ENCODE measurements around the gene SMIM24.
"Not testable (repeated sequence)": the region's sequence is repeated elsewhere in the genome, so short reads cannot be mapped to it uniquely, and the experiment has no call there.

Gene SMIM24

DNA sequence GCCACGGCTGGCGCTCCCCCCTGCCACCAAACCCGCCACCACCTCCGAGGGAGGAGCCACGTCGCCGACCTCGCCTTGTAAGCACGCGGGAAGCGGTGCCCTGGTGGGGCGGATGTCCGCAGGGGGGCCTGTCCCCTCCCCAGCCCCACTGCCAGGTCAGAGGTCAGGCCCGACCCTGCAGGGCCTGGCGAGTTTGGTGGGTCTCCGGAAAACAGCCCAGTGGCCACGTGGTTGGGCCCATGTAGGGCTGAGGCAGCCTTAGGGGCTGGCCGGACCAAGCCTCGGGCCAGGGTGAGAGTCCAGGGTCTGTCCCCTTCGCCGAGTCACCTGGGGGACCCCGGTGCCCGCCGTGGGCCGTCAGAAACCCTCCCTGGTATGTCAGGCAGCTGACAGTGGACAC, 26.5 kb downstream of the SMIM24 start:
- no peak for DNase-seq

DNA sequence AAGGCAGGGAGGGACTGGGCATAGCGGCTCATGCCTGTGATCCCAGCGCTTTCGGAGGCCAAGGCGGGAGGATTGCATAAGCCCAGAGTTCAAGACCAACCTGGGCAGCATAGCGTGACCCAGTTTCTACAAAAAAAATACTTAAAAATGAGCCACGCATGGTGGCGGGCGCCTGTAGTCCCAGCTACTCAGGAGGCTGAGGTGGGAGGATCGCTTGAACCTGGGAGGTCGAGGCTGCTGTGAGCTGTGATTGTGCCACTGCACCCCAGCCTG, 27.4 kb downstream of the SMIM24 start:
- not testable (repeated sequence) for DNase-seq

DNA sequence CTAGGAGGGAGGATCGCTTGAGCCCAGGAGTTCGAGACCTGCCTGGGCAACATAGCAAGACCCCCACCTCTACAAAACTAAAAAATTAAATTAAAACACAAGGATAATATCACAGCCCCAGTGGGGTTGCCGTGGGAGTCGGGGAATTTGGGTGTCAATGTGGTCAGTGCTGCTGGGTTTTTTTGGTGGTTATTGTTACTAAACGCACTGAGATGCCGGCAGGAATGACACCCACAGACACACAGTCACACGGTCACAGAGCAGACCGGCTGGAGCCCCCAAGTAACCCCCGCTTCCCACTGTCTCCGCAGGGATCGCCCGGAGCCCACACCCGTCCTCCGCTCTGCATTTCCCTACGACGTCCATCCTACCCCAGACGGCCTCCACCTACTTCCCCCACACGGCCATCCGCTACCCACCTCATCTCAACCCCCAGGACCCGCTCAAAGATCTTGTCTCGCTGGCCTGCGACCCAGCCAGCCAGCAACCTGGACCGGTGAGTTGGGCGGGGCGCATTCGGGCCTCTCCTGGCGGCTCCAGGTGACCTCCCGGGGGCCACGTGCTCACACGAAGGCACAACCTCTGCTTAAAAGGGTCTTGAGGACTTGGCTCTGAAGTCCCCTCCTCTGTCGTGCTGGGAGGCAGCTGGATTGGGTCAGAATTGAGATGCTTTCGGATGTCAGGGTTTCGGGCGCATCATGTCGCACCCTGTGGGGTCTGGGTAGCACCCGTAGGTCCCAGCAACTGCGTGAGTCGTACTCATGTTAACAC, 28.0 kb downstream of the SMIM24 start:
- no peak for DNase-seq

DNA sequence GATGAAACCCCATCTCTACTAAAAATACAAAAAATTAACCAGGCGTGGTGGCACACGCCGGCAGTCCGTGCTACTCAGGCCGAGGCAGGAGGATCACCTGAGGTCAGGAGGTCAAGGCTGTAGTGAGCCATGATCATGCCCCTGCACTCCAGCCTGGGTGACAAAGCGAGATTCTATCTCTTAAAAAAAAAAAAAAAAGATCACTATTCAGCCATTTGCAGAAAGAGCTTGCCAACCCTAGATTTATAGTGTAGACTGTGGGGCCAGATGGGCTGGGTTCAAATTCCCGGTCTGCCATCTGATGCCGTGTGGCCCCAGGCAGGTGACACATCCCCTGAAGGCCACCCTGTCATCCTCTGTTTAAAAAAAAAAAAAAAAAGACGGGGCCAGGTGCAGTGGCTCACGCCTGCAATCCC, 28.9 kb downstream of the SMIM24 start:
- no peak for DNase-seq

GRCh38 chr19:3450796-3451411, 29.4 kb downstream of the SMIM24 start:
- no peak for DNase-seq

DNA sequence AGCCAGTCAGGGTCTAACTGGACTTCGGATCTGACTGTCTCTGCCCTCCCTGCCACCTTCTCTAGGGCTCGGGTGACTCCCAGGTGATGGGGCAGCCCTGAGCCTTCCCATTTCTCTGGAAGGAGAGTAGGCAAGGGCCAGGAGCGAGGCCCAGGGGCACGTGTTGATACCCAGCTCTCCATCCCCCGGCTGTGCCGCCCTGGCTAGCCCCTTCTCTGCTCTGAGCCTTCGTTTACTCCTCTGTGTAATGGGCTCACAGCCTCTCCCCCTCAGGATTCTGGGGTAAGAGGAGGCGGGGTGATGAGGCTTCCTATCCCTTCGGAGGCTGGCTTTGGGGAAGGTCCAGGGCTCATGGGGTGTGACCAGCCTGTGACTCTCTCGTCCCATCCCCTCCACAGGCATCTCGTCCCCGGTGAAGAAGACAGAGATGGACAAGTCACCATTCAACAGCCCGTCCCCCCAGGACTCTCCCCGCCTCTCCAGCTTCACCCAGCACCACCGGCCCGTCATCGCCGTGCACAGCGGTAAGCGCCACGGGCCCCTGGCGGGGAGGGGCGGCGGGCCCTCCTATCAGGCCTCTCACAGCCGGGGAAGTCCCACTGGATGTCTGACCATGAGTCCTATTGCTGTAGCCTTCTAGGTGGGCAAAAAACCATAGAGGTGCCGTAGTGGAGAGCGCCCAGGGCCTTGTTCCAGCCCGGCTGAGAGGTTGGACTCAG, 31.6 kb downstream of the SMIM24 start:
- DNase-seq = no peak

- DNase-seq = not testable (repeated sequence)
Measured at GRCh38 chr19:3446657-3447056, 33.7 kb downstream of the SMIM24 start.

GRCh38 chr19:3444695-3445234, 35.6 kb downstream of the SMIM24 start:
- no peak for DNase-seq

DNA sequence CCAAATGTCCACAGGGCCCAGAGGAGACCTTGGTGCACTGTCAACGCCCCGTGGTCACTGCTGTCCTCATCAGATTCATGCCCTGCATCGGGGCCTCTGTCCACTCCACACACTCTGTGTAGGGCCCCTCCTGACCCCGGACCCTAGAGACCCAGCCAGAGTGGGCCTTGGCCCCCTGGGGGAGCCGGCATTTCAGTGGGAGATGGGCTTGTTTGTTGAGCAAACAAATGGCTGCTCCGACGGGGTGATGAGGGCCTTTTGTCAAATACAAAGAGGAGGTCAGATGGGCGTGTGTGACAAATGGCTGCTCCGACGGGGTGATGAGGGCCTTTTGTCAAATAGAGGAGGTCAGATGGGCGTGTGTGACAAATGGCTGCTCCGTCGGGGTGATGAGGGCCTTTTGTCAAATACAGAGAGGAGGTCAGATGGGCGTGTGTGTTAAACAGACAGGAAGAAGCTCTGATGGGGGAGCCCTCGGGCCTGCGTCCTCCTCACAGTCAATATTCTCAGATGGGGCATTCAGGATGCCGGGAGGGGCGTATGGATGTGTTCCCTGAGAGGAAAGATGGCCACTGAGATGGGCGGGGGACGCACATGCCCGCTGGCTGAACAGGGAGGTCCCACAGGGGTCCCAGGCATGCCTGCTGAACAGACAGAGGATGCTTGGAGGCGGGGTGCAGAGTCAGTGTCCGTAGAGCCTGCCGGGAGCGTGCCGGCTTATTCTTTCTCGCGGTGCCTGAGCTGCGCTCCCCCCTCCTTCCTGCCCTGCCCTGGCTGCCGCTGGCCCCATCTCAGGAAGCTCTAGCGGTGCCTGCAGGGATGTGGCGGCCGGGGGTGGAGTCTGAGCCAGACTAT, 36.3 kb downstream of the SMIM24 start:
- no peak for DNase-seq

DNA sequence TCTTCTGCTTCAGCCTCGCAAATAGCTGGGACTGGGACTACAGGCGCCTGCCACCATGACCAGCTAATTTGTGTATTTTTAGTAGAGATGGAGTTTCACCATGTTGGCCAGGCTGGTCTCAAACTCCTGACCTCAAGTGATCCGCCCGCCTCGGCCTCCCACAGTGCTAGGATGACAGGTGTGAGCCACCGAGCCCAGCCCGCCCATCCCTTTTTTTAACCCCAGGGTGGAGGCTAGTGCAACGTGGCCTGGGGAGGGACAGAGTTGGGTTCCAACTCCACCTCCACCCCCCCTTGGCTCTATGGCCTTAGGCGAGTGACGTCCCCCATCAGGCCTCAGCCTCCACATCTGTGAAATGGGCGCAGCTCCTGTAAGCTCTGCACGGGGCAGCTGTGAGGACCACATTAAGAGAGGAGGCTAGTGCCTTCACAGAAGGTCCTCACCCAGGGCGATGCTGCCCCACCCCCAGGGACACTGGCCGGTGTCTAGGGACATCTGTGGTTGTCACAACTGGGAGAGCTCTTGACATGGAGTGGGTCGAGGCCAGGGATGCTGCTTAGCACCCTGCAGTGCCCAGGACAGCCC, 37.7 kb downstream of the SMIM24 start:
- no peak for DNase-seq

GRCh38 chr19:3441986-3442329, 38.4 kb downstream of the SMIM24 start:
- no peak for DNase-seq

DNA sequence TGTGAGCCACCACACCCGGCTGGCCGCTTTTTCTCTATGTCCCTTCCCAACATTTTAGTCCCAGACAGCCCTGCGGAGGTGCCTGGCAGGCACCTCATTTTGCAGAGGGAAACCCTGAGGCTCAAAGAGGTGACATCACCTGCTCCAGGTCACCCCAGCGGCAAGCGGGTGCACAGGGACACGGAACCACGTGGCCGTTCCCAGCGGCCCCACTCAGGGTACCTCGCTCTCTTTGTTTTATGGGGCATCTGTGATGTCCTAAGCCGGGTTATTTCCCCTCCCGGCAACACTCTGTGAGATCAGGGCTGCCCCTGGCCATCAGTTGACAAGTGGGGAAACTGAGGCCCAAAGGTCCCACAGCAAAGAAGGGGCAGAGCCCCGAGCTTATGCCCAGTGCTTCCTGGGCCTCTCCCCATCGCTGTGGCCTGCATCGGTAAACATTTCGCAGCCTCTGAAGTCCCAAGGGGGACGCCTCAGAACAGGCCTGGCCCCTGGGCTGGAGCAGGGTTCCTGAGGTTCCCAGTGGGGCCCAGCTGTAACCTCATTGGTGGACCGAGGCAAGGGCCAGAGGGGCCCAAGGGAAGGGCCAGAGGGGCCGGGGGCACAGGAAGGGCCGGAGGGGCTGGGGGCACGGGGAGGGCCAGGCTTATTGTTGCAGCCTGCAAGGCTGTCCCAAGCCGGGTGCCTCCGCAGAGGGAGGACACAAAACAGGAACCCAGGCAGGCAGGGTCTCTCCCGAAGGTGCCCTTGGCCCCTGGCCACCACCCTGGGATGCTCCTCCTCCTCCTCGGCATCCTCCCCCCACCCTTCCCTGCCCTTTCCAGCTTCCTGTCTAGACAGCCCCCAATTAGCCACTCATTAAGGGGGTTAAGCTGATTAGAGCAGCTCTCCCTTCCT, 39.0 kb downstream of the SMIM24 start:
- no peak for DNase-seq

- DNase-seq = no peak
Measured at GRCh38 chr19:3440082-3440481, 40.2 kb downstream of the SMIM24 start.

DNA sequence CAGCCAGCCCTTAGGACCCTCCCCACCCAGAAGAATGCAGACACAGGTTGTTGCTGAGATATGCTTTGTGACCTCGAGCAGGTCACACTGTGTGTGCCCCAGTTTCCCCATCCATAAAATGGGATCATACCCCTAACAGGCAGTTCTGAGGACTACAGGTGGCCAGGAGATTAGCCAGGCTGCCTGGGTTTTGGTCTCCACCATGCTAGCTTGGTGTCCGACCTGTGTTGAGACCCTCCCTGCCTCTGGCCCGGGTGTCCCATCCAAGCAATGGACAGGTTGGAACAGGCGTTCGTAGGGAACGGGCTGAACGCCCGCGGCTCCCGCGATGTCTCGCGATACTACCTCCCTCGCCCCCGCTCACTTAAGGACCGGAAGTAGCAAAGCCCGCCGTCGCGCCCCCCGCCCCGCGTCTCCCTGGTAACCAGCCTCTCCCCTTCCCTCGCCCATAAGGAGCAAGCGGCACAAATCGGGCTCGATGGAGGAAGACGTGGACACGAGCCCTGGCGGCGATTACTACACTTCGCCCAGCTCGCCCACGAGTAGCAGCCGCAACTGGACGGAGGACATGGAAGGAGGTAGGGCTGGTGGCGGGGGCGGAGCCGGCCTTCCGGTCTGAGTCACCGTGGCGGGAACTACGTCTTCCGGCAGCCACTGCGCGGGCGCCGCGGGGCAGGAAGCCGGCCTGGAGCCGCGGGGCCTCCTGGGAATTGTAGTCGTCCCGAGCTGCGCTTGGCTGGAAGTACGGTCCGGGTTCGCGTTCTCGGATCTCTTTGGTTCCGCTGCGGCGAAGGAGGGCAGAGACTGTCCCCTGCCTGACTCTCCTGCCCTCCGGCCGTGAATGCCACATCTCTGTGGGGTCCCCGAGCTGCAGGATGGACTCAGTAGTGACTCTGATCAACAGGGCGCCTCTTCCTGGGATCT, 45.4 kb downstream of the SMIM24 start:
- peak; percentile 61 for DNase-seq

GRCh38 chr19:3433805-3434540, 46.4 kb downstream of the SMIM24 start:
- no peak for DNase-seq

DNA sequence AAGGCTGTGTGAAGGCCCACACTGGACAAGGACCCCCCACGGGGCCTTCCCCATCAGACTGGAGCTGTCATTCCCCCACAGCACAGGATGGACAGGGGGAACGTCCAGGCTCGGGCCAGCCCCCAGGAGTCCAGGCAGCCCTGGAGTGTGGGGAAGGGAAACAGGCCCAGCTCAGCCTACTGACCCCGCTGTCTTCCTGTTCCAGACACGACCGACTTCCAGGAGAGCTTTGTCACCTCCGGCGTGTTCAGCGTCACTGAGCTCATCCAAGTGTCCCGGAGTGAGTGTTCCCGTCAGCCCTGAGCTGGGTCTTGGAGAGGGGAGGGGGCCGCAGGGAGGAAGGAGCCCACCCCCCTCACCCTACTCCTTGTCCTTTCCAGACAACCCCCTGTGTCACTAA, 47.0 kb downstream of the SMIM24 start:
- no peak for DNase-seq

DNA sequence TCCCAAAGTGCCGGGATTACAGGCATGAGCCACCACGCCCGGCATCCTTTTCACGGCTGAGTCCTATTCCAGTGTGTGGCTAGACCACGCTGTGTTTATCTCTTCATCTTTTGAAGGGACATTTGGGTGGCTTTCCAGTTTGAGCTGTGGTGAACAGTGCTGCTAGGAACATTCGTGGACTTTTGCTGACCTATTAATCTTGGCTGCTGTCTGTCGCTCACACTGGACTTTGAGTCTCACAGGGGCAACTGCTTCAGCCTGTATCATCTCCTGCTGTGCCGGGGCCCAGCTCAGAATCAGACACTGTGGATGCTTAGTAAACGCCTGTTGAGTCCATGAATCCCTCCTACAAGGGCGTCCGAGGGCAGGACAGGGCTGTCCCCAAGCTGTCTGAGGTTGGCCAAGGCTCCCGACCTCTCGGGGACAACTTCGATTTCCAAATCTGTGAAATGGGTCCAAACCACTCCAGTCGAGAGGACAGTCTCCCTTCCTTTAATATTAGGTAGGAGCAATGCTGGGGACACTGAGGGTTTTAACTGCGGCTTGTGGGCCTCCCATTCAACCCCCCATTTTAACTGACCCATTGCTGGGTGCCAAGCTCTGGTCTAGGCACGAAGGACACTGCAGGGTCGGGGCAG, 48.4 kb downstream of the SMIM24 start:
- DNase-seq = no peak

DNA sequence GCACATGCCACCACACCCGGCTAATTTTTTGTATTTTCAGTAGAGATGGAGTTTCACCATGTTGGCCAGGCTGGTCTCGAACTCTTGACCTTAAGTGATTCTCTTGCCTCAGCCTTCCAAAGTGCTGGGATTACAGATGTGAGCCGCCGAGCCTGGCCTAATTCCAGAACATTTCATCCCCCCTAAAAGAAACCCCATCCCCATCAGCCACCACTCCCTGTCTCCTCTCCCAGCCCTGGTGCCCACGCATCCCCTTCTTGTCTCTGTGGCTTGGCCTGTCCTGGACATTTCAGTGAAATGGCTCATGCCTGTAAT, 50.0 kb downstream of the SMIM24 start:
- not testable (repeated sequence) for DNase-seq

- DNase-seq = no peak
Measured at GRCh38 chr19:3426433-3426832, 53.9 kb downstream of the SMIM24 start.
